ENCODE results near the gene ATXN2L. TPM values are rescaled to one million over a fixed set of nuclear protein-coding genes. Genes with fewer than 3 reads are reported as not detected.
A peak's percentile ranks its signal among the peaks of the same experiment; 100 is the strongest.

The ATXN2L gene
- total RNA-seq, 1 experiment from 2014 or later = 270 TPM

DNA sequence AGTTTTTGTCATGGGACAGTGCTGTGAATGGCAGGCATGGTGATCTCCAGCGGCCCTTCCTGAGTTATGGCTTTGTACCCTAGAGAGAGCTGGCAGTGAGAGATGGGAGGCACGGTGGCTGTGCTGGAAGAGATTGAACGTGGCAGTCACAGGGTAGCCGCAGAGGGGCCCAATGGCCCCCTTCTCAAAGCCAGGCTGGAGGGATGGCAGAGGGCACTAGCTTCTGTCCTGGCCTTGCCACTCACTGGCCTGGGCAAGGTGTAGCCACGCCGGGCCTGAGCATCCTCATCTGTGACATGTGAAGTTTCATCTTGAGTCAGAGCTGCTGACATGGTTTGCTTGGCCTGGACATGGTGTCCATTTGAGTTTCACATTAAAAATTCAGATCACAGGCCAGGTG is 51.6 kb downstream of the ATXN2L start:
- no peak overlapping the region for H3K27ac ChIP-seq (ENCODE audit: low read length)
- no peak for ATAC-seq
- H3K36me3 ChIP-seq (ENCODE audit: control insufficient read depth, insufficient read depth, low read length) = no peaks in the 10 kb centered on the region; the same call in 1 of the 2 replicates
- DNase-seq (ENCODE audit: low read depth, low spot score) = no peak
- in situ Hi-C loops (cut with HindIII; ENCODE audit: low pct_unique_long_range_greater_than_20kb, low sequenced_read_pairs) = no loop called here
- intact Hi-C loops (cut with micrococcal nuclease; ENCODE audit: unreplicated experiment) = loop anchor here (10.0 kb wide), 1 partner anchor 70 kb away; no protein-coding TSS in a partner anchor
- H3K27me3 ChIP-seq (ENCODE audit: control insufficient read depth, insufficient read depth, low read length) = no peaks in the 10 kb centered on the region
- peaks cover 27% of the 10 kb centered on the region for H3K4me1 ChIP-seq (ENCODE audit: control insufficient read depth, insufficient read depth, low read length)
- H3K4me3 ChIP-seq (ENCODE audit: low read depth in 2 of 2, low read length in 2 of 2) = no peak overlapping the region
- no TSS peak for BruUV-seq (replicated peaks)
- ChIA-PET POLR2A (interaction anchor here (0.7 kb wide), 1 partner anchor 28 kb away, joined by 3 read pairs; no protein-coding TSS in a partner anchor), CTCF (interaction anchor here (0.7 kb wide), 1 partner anchor 53 kb away, joined by 8 read pairs; no protein-coding TSS in a partner anchor)
- H3K9me3 ChIP-seq (ENCODE audit: control insufficient read depth, insufficient read depth, low read depth, low read length) = no peaks in the 10 kb centered on the region
- no peak for TF ChIP-seq TCF7L2 (IDR thresholded peaks at IDR 0.05; ENCODE audit: low read depth, low read length)
- no peak for TF ChIP-seq POLR2AphosphoS5 (IDR thresholded peaks at IDR 0.05; ENCODE audit: low read depth, low read length)
- TF ChIP-seq CTCF (IDR thresholded peaks at IDR 0.05) = no peak
- no peak for TF ChIP-seq REST (IDR thresholded peaks at IDR 0.05; ENCODE audit: insufficient read depth in 1 of 2, low read depth in 2 of 2, low read length in 1 of 2)
- no peak for TF ChIP-seq SIN3A (IDR thresholded peaks at IDR 0.05; ENCODE audit: borderline replicate concordance, insufficient read depth, low read depth, low read length)

DNA sequence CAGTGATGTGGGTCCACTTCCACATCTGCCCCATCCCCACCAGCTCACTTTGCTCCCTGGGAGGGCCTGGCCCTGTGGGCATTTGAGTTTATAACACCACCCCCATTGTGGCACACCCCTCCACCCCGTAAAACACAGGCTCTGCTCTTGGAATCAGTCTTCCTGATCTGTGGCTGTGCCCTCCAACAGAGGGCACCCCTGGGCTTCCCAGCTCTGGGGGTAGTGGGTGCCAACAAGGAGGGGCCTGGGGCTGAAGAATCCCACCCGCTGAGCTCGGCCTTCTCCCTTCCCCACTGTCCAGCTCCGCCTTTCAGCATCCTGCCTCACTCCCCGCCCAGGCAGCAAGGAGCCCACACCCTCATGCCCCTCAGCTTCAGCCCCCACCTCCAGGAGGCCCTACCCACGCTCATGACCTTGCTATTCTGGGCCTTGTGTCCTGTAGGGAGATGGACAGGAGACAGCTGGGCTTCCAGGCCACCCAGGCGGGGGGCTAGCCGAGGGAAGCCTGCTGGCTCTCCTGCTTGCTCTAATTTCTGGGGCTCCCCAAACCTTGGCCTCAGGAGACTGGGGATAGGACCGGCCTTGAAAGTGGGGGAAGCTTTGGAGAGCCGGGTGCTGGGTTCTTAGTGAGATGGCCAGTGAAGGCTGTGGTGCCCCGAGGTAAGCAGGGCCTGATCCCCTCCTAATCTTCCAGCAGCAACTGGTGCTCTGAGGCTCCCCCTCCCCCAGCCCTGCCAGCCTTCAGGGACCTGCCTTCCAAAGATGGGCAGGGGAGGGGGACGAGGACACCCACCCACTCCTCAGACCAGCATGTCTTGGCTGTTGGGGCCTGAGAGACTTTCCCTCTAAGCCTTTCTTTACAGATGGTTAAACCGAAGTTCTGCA is 52.6 kb downstream of the ATXN2L start:
- ChIA-PET CTCF (interaction anchor here (0.5 to 1.3 kb wide), 5 partner anchors 12 to 70 kb away, joined by 3 to 8 read pairs (median 6); no protein-coding TSS in a partner anchor), POLR2A (interaction anchor here (0.6 kb wide), 1 partner anchor 18 kb away, joined by 10 read pairs; no protein-coding TSS in a partner anchor)
- BruUV-seq (replicated peaks) = no TSS peak
- TF ChIP-seq REST (IDR thresholded peaks at IDR 0.05; ENCODE audit: insufficient read depth in 1 of 2, low read depth in 2 of 2, low read length in 1 of 2) = no peak
- TF ChIP-seq SIN3A (IDR thresholded peaks at IDR 0.05; ENCODE audit: borderline replicate concordance, insufficient read depth, low read depth, low read length) = no peak
- no peak for TF ChIP-seq POLR2AphosphoS5 (IDR thresholded peaks at IDR 0.05; ENCODE audit: low read depth, low read length)
- no peak for TF ChIP-seq TCF7L2 (IDR thresholded peaks at IDR 0.05; ENCODE audit: low read depth, low read length)
- TF ChIP-seq CTCF (IDR thresholded peaks at IDR 0.05) = no peak; the same call in 1 of the 2 replicates
- in situ Hi-C loops (cut with HindIII; ENCODE audit: low pct_unique_long_range_greater_than_20kb, low sequenced_read_pairs) = no loop called here
- ATAC-seq = no peak
- Histone ChIP-seq H3K36me3 (ENCODE audit: control insufficient read depth, insufficient read depth, low read length) (no peaks in the 10 kb centered on the region; the same call in 1 of the 2 replicates), H3K27ac (ENCODE audit: low read length) (peak overlapping the region; percentile 48), H3K27me3 (ENCODE audit: control insufficient read depth, insufficient read depth, low read length) (no peaks in the 10 kb centered on the region), H3K4me3 (ENCODE audit: low read depth in 2 of 2, low read length in 2 of 2) (no peak overlapping the region), H3K9me3 (ENCODE audit: control insufficient read depth, insufficient read depth, low read depth, low read length) (no peaks in the 10 kb centered on the region), H3K4me1 (ENCODE audit: control insufficient read depth, insufficient read depth, low read length) (peaks cover 30% of the 10 kb centered on the region)
- intact Hi-C loops (cut with micrococcal nuclease; ENCODE audit: unreplicated experiment) = loop anchor here (10.0 kb wide), 1 partner anchor 69 kb away; no protein-coding TSS in a partner anchor
- DNase-seq (ENCODE audit: low read depth, low spot score) = no peak

All from Panc1 (cell line).